ENCODE data around the gene PPME1.

PPME1 gene

DNA sequence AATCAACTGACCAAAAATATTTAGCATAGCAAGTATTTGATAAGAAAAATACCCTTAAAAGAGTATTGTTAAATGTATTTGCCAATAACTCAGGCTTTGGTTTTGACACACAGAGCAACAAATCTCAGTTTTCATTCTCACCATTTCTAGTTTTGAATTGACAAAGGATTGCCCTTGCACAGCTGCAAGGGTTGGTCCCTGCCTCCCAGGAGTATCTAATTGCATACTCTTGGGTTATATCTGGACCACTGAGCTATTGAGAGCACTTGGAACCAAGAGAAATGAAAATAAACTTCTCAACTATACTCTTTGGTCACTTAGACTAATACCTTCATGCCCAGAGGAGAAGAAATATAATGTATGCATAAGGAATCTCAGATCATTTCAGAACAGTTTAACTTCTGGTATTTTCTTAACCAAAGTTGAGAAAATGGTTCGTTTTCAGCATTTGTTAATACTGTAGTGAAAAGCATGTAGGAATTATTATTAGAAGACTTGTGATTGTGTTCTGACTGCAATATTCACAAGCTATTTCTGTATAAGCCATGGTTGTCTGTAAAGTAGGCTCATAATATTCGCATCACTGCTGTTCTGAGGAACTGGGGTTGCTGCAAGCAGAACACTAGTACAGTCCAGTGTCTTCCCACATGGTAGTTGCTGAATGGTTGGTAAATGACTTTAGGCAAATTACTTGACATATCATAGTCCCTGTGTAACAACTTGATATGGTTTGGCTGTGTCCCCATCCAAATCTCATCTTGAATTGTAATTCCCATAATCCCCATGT lies 8.2 kb upstream of the PPME1 start:
- DNase-seq: no peak

DNA sequence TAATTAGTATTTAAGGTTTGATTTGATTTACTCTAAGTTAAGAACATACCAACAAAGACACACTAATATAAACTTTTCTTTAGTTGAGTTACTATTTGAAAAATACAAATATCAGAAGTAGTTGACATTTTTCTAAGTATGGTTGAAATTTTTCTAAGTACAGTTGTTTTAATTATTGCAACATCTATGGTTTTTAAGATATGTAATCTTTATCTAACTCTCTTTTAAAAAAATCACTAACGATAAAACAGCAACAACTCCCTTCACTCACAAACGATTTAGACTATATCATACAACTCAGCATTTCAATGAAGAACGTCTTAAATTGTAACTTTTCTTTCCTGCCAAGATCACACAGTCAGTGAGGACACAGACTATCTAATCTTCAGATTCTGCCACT lies 2.3 kb upstream of the PPME1 start:
- no peak for DNase-seq

DNA sequence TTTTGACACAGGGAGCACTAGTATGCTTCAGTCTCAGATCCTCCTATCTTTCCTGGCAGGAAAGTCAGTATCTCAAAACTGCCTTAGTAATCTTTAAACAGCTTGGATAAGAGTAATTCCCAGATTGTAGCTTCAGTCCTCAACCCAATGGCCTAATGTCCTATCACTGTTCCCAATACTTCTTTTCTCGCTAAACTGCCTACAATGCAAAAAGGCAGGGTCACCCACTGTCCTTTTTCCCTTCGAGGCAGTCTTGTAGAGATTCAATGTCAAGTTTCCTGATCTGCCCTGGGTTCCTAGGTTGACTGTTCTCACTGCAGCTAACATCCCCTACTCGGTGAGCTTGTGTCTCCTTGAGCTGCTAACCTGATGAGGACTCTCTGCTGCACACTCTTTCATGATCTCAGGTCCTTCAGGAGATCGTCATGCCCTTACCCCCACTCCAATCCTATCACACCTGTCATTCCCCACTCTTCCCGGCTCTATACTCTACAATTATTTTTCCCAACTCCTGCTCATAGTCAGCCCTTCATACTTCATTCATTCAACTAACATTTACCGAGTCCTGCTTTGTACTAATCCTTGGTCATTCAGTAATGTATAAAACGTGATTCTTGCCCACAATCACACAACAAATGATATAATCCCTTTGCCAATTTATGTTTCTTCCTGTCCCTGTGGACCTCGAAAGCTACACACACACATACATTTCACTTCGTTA lies 1.2 kb upstream of the PPME1 start:
- no peak for DNase-seq

DNA sequence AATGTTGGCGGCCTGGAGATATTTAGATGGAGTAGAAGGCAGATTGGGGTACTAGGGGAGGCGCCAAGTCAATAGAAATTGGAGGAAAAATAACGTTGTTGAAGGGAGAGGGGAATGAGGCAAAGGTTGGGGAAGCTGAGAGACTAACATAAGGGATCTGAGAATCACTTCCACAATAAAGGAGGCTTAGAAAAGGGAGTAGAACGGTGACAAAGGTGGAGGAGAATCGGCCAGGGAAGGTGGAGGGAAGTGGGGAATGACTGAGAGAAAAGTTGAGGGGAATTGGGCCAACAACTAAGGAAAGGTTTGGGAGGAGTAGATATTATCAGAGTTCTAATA lies 510 bp downstream of the PPME1 start:
- no peak for DNase-seq

DNA sequence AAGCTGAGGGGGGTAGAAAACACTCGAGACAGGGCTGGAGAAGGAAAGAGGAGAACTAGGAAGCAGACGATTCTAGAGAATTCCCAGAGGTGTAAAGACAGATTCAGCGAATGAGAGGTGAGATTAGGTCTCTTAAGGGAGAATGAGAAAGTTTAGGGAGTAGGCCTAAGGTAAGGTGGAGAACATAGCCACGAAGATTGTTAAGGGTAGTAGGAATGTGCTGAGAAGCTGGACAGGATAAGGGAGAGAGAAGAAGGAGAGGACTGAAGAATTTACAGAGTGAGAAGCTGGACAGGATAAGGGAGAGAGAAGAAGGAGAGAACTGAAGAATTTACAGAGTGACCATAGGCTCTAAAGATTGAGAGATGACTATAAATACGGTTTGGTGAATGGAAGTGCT lies 908 bp downstream of the PPME1 start:
- no peak for DNase-seq

DNA sequence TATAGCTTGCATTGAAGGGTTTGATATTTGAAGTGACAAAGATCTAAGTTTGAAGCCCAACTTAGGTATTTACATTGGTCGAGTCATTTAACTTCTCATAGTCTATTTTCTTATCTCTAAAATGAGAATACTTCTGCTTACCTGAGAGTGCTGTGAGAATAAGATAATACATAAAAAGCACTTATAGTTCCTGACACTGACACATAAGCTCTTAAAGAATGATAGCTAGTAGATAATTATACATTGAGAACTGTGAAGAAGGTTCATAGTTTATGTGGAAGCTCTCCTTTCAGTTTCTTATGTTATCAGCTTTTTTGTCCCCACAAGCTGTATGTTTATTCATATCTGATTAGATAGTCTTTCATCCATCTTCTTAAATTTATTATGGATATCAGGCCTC lies 4.8 kb downstream of the PPME1 start:
- DNase-seq: no peak

DNA sequence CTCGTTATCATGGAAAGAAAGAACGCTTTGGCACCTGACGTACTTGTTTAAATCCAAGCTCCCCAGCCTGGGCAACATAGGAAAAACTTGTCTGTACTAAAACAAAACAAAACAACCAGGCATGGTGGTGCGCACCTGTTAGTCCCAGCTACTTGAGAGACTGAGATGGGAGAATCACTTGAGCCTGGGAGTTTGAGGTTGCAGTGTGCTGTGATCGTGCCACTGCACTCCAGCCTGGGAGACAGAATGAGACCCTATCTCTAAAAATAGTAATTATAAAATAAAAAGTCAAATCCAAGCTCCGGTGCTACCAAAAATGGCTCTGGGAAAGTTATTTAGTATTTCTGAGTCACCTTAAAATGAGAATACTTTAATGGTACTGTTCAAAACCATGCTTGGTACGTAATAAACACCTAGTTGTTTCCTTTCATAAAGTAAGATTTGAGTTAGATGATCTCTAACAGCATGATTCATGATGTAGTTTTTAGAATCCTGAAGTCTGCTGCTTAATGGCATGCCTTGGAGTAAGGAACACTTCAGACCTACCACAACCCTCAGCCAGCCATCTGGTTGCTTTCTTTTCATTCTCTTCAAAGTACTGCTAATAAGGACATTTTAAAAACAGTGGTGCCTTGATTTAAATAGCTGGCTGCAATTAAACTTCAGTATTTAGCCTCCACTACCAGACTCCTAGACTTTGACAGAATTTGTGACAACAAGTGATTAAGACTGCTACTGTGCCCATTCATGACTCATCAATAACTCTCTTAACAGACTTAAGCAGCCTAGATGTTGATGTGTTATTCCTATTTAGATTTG lies 8.4 kb downstream of the PPME1 start:
- no peak for DNase-seq

DNA sequence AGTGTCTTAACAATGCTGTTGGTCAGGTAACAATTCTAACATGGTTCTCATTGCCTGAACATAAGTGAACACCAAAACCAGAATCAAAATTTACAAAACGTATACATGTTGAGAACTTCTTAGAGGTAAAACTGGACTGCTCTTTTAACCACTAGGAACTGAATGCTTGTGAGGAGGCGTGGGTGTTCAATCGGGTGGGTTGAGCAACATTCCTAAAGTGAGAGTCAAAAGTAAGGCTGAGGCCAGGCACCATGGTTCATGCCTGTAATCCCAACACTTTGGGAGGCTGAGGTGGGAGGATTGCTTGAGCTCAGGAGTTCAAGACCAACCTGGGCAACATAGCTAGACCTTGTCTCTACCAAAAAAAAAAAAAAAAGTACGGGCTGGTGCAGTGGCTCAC lies 11.5 kb downstream of the PPME1 start:
- no peak for DNase-seq

DNA sequence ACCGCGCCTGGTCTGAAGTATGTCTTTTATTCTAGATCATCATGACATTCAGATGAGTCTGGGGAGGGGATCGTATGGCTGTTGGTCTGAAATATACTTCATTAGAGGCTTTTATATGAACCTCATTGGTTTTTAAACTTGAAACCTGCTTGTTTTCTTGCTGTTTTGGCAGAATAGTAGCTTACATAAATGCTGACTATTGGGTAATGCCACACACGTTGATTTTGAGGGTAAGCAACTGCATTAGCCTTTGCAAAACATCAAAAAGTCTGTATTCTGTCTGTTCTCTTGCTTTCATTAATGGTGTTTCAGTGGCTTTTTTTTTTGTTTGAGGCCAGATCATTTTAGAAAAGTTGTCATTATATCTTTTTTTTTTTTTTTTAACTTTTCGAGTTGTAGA lies 14.2 kb downstream of the PPME1 start:
- no peak for DNase-seq

DNA sequence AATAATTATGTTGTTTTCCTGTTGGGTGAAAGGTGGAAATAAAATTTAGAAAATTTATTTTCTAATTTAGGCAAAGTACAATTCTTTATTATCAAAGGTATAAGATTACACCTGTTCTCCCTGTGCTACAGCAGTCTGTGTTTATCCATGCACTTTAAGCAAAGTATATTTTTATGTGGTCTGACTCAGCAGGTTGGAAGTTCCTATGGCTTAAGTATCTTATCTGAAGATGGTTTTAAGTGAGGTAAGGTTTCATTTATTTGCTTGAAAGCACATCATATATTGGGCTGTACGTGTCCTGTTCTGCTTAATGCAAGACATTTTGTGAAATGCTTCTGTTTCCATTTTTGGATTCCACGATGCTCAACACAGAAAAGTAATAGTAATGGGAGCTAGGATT lies 14.6 kb downstream of the PPME1 start:
- DNase-seq: no peak

DNA sequence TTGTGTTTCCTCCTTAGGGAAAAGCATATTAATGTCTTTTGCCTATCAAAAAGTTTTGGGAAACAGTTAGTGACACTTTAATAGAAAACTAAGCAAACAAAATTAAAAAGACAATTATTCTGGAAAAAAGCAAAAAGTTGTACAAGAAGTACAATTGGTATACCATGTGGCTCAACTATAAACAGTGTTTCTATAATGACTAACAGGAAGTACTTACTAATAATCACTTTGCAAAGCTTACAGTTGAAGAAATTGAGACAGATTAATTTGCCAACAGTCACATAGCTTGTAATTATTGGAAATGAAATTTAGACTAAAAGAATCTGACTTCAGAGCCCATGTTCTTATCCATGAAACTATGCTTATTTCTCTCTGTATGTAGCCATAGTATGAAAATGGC lies 24.7 kb downstream of the PPME1 start:
- DNase-seq: no peak

DNA sequence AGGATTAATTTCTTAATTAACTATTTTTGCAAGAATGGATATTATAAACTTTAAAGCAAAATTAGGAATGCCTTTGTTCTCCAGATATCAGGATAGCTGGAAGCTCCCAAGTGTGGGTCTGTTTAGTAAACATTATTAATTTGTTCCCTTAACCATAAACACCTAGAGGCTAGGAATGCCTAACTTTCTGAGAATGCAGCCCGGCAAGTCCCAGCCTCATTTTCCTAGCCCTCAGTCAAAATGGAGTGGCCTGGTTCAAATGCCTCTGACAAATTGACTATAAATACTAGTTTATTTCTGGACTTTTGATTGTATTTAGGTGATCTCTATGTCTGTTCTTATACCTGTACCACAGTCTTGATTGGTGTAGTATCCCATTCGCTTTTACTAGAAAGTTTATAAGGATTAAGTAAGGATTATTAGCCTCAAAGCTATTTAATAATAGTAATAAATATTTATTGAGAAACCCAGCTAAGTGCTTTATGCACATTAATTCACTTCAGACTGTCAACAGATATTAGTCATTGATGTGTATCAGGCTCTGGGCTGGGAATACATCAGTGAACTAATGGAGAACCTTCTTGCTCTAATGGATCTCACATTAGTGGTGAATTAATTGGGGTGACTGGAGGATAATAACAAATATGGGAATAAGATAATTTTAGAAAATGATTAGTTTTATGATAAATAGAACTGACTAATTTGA lies 25.8 kb downstream of the PPME1 start:
- DNase-seq: no peak

DNA sequence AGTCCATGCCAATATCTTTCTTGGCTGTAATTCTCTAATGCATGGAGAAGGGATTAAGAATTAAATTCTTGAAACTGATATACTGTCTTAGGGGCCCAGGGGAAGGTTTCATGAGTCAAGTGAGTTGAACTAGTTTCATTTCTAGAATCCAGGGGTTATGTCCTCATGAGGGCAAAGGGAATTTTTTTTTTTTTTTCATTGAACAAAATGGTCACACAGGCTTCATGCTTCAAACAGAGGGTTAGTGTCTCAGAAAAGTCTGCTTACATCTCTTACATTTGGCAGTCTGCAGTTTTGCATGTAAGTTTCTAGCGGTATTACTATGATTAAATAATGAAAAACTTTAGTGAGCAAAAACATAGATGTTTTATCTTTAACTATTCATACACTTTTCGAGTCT lies 32.9 kb downstream of the PPME1 start:
- DNase-seq: no peak

DNA sequence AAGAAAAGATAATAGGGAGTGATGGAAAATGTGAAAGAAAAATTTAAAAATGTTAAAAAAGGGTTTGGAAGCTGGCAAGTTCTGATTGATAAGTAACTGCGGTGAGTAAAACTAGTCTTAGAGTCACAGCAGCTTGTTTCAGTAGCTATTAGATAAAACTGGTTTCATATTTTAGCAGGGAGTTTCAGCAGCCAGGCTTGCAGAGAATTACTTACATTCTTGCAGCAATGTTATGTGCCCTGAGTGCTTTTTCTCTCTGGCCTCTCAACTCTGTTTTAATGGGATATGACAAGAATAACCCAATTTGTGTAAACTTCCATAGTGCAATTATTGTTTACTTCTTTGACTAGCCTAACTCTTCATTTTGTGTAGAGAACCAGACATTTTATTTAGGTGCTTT lies 33.6 kb downstream of the PPME1 start:
- DNase-seq: no peak

DNA sequence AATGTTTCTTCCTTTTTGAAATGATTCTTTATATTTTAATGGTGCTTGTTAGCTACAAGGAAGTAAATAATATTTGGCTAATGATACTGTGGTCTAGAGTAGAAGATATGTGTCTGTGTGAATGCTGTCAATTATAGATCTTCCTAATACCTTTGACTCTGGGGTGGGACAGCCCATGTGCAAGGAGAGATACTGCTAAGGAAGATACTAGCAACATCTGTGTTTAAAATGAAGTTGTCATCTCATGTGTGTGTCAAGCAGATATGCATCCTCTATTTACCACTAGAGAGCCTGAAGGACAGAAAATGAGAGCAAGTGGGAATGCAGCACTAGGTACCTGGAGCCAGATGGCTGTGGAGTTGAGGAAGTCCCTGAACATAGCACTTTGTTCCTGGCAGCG lies 34.1 kb downstream of the PPME1 start:
- DNase-seq: no peak

DNA sequence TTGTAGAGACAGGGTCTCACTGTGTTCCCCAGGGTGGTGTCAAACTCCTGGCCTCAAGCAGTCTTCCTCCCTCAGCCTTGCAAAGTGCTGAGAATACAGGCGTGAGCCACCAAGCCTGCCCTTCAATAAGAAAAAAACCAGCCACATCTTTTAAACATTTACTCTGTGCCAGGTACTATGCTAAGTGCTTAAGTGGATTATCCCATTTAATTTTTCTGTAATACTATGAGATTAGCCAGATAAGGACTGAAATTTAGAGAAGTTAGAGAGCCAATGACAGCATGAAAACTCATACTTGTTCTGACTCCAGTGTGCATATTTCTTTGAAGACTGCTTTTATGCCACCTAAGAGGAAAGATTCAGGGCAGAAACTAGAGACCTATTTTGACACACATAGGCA lies 35.7 kb downstream of the PPME1 start:
- DNase-seq: no peak

DNA sequence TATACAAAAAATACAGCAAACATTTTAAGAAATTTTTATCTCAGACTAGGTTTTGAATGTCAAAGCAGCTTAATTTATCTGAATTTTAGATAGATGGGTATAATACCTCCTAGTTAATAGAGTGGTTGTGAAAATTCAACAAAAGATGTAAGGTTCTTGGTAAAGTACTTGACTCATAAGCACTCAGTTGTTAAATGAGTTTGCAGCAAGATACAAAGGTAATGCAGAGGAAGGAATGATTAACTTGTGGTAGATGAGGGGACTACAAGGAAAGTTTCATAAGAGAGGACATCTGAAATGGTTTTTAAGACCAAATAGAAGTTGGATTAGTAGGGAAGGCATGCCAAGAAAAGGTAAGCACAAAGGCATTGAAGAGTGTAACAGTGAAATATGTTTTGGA lies 37.4 kb downstream of the PPME1 start:
- DNase-seq: no peak

DNA sequence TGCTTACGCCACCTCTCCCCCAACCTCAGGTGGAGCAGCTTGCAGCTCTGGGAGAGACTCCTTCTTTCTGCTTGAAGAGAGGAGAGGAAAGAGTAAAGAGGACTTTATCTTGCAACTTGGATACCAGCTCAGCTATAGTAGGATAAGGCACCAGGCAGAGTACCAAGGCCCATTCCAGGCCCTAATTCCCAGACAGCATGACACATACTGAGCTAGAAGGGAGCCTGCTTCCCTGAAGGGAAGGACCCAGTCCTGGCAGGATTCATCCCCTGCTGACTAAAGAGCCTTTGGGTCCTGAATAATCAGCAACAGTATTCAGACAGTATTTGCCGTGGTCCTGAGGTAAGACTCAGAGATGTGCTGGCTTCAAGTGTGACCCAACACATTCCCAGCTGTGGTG lies 41.4 kb downstream of the PPME1 start:
- DNase-seq: no peak

DNA sequence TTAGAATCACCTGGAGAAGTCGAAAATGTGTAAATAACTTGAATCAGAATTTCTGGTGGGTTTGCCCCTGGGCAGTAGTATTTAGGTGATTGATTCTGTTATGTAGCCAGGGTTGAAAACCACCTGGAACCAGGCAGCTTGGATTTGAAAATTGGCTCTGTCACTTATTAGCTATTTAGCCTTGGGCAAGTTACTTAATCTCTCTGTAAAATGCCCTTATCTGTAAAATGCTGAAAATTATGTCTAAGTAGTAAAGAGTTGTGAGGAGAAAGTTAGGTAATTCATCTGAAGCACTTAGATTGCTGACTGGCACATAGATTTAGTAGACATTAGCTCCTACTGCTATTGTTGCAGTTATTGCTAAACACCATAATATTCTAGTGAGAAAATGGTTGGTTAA lies 49.3 kb downstream of the PPME1 start:
- DNase-seq: no peak

DNA sequence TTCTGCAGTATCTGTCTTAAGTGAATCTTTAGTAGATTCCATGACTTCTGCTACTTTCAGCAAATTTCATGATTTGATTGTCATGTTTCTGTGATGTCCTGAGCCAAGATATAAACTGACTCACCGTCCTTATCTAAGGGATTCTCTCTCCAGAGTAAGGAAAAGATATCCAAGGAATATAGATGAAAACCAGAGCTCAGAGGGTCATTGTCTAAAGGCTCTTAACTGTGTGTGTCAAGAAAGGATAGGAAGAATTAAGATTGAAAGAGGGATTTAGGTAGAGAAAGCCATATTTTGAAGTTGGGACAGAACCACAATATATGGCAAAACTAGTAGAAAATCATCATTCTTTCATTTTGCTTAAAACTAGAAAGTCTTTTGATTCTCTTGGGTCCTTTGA lies 50.7 kb downstream of the PPME1 start:
- no peak for DNase-seq

DNA sequence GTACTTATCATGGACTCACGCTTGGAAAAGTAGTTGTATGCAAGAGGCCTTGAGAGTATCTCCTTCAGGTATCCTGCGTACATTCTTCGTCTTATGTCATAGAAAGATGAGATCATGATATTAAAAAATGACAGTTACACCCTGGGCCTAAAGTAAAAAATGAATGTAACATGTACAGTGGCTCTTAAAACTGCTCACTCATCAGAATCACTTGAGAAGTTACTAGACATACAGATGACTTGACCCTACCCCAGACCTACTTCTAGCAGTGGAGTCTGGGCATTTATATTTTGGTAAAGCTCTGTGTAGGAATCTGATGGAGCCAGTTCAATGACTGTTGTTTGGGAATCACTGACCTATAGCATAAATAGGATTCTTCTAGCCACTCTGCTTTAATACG lies 54.5 kb downstream of the PPME1 start:
- no peak for DNase-seq

DNA sequence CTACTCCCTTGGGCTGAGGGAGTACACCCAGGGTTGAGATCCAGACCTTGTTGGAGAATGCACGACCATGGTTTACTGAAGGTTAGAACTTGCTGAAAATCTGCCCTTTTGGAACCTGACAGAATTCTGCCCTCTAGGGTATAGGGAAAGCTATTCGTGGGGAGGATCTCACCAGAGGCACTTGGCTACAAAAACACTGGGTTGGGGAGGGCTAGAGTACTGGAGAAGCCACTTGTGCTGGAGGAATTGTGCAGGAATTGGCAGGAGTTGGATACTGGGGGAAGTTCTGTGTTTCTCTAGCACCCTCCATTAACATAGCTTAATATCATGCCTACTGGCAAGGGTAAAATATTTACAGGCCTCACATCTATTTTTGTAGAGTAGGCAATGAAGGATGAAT lies 55.8 kb downstream of the PPME1 start:
- no peak for DNase-seq

DNA sequence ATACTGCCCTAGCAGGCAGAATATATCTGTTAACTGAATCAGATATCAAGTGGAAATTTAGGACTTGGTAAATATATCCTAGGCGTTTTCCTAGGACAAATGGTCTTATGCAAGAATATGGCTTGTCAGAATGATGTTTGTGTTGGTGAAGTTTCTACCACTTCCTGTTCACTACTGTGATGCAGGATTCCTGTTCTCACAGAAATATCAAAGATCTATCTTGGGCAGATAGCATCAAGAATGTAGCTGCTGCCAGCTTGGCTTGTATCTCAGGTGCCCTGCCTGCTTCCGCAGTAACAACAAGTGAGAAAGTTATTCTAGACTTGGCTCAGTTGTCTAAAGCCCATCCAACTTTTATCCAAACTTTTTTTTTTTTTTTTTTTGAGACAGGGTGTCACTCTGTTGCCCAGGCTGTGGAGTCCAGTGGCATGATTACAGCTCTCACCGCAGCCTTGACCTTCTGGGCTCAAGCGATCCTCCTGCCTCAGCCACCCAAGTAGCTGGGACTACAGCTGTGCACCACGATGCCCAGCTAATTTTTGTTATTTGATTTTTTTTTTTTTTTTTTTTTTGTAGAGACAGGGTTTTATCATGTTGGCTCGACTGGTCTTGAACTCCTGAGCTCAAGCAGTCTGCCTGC lies 61.3 kb downstream of the PPME1 start:
- DNase-seq: no peak

All from NCI-H2081 (cell line).